ENCODE results near the gene RTL5. TPM values are rescaled to one million over a fixed set of nuclear protein-coding genes. Genes with fewer than 3 reads are reported as not detected.

RTL5 gene
- total RNA-seq, 1 experiment from 2014 or later = 2.5 TPM

GRCh38 chrX:72080800-72081199 is 50.9 kb downstream of the RTL5 start:
- CTCF ChIA-PET = no interaction called here
- peaks cover 10% of the 10 kb centered on the region for H3K4me1 Mint-ChIP-seq (ENCODE audit: low read depth, unreplicated experiment)
- Histone ChIP-seq H3K4me1 (peaks cover 13% of the 10 kb centered on the region), H3K9me3 (no peaks in the 10 kb centered on the region), H3K27me3 (replicated peaks; ENCODE audit: control insufficient read depth, insufficient read depth, low read length) (no peaks in the 10 kb centered on the region), H3K4me3 (ENCODE audit: low read depth, low read length) (no peak overlapping the region), H3K36me3 (ENCODE audit: control insufficient read depth, insufficient read depth, low read length) (no peaks in the 10 kb centered on the region)
- intact Hi-C loops (cut with micrococcal nuclease; ENCODE audit: unreplicated experiment) = loop anchor here (5.0 kb wide), 2 partner anchors 33 to 47 kb away; no protein-coding TSS in a partner anchor
- no peak for DNase-seq
- TF ChIP-seq, protein P1, sequence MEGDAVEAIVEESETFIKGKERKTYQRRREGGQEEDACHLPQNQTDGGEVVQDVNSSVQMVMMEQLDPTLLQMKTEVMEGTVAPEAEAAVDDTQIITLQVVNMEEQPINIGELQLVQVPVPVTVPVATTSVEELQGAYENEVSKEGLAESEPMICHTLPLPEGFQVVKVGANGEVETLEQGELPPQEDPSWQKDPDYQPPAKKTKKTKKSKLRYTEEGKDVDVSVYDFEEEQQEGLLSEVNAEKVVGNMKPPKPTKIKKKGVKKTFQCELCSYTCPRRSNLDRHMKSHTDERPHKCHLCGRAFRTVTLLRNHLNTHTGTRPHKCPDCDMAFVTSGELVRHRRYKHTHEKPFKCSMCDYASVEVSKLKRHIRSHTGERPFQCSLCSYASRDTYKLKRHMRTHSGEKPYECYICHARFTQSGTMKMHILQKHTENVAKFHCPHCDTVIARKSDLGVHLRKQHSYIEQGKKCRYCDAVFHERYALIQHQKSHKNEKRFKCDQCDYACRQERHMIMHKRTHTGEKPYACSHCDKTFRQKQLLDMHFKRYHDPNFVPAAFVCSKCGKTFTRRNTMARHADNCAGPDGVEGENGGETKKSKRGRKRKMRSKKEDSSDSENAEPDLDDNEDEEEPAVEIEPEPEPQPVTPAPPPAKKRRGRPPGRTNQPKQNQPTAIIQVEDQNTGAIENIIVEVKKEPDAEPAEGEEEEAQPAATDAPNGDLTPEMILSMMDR (IDR thresholded peaks at IDR 0.05; ENCODE audit: insufficient read depth in 1 of 2, low read depth in 1 of 2, low read length in 1 of 2, severe bottlenecking in 1 of 2, unreplicated experiment in 1 of 2) = no peak
- POLR2A ChIA-PET = no interaction called here
- BruUV-seq (replicated peaks) = no TSS peak
- H3K27me3 Mint-ChIP-seq (ENCODE audit: insufficient read depth, unreplicated experiment) = no peaks in the 10 kb centered on the region
- H3K27ac Mint-ChIP-seq (ENCODE audit: unreplicated experiment) = no peak overlapping the region
- H3K9me3 Mint-ChIP-seq (ENCODE audit: unreplicated experiment) = no peaks in the 10 kb centered on the region
- no peaks in the 10 kb centered on the region for H3K36me3 Mint-ChIP-seq (ENCODE audit: insufficient read depth, unreplicated experiment)
- H3K4me3 Mint-ChIP-seq (ENCODE audit: unreplicated experiment) = no peak overlapping the region

DNA sequence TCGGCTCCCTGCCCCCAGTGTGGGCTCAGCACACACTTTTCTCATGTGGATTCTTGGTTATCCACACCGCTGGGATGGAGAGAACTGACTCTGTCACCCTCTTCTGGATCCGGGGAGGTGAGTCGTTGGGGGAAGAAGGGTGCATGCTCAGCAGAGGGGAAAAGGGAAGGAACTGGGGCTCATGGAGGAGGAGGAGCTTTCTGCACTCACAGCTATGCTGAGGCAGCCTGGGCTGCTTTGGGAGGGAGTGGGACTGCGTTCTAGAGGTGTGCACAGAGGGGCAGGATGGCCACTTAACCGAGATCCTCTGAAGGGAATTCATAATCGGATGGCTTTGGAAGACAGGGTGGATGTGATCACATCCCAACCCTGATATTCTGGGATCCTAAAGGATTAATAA is 51.6 kb downstream of the RTL5 start:
- Histone ChIP-seq H3K36me3 (ENCODE audit: control insufficient read depth, insufficient read depth, low read length) (no peaks in the 10 kb centered on the region), H3K4me1 (peaks cover 13% of the 10 kb centered on the region), H3K9me3 (no peaks in the 10 kb centered on the region), H3K27me3 (replicated peaks; ENCODE audit: control insufficient read depth, insufficient read depth, low read length) (no peaks in the 10 kb centered on the region), H3K4me3 (ENCODE audit: low read depth, low read length) (no peak overlapping the region)
- Mint-ChIP-seq H3K4me1 (ENCODE audit: low read depth, unreplicated experiment) (peaks cover 10% of the 10 kb centered on the region), H3K27ac (ENCODE audit: unreplicated experiment) (no peak overlapping the region), H3K4me3 (ENCODE audit: unreplicated experiment) (no peak overlapping the region), H3K36me3 (ENCODE audit: insufficient read depth, unreplicated experiment) (no peaks in the 10 kb centered on the region), H3K9me3 (ENCODE audit: unreplicated experiment) (no peaks in the 10 kb centered on the region), H3K27me3 (ENCODE audit: insufficient read depth, unreplicated experiment) (no peaks in the 10 kb centered on the region)
- BruUV-seq (replicated peaks) = no TSS peak
- CTCF ChIA-PET = no interaction called here
- intact Hi-C loops (cut with micrococcal nuclease; ENCODE audit: unreplicated experiment) = loop anchor here (5.0 kb wide), 2 partner anchors 33 to 47 kb away; no protein-coding TSS in a partner anchor
- POLR2A ChIA-PET = no interaction called here
- DNase-seq = no peak
- TF ChIP-seq, protein P1 (IDR thresholded peaks at IDR 0.05; ENCODE audit: insufficient read depth in 1 of 2, low read depth in 1 of 2, low read length in 1 of 2, severe bottlenecking in 1 of 2, unreplicated experiment in 1 of 2) = no peak

GRCh38 chrX:72079607-72080006 is 52.1 kb downstream of the RTL5 start:
- Histone ChIP-seq H3K4me1 (peaks cover 13% of the 10 kb centered on the region), H3K27me3 (replicated peaks; ENCODE audit: control insufficient read depth, insufficient read depth, low read length) (no peaks in the 10 kb centered on the region), H3K4me3 (ENCODE audit: low read depth, low read length) (no peak overlapping the region), H3K9me3 (no peaks in the 10 kb centered on the region), H3K36me3 (ENCODE audit: control insufficient read depth, insufficient read depth, low read length) (no peaks in the 10 kb centered on the region)
- intact Hi-C loops (cut with micrococcal nuclease; ENCODE audit: unreplicated experiment) = loop anchor here (5.0 kb wide), 2 partner anchors 32 to 48 kb away; no protein-coding TSS in a partner anchor
- BruUV-seq (replicated peaks) = no TSS peak
- no peak overlapping the region for H3K27ac Mint-ChIP-seq (ENCODE audit: unreplicated experiment)
- TF ChIP-seq, protein P1 (IDR thresholded peaks at IDR 0.05; ENCODE audit: insufficient read depth in 1 of 2, low read depth in 1 of 2, low read length in 1 of 2, severe bottlenecking in 1 of 2, unreplicated experiment in 1 of 2) = no peak
- H3K9me3 Mint-ChIP-seq (ENCODE audit: unreplicated experiment) = no peaks in the 10 kb centered on the region
- H3K27me3 Mint-ChIP-seq (ENCODE audit: insufficient read depth, unreplicated experiment) = no peaks in the 10 kb centered on the region
- DNase-seq = no peak
- no peaks in the 10 kb centered on the region for H3K36me3 Mint-ChIP-seq (ENCODE audit: insufficient read depth, unreplicated experiment)
- POLR2A ChIA-PET = no interaction called here
- peaks cover 10% of the 10 kb centered on the region for H3K4me1 Mint-ChIP-seq (ENCODE audit: low read depth, unreplicated experiment)
- H3K4me3 Mint-ChIP-seq (ENCODE audit: unreplicated experiment) = no peak overlapping the region
- CTCF ChIA-PET = no interaction called here
